ENCODE data around the gene CLMN.

CLMN gene

DNA sequence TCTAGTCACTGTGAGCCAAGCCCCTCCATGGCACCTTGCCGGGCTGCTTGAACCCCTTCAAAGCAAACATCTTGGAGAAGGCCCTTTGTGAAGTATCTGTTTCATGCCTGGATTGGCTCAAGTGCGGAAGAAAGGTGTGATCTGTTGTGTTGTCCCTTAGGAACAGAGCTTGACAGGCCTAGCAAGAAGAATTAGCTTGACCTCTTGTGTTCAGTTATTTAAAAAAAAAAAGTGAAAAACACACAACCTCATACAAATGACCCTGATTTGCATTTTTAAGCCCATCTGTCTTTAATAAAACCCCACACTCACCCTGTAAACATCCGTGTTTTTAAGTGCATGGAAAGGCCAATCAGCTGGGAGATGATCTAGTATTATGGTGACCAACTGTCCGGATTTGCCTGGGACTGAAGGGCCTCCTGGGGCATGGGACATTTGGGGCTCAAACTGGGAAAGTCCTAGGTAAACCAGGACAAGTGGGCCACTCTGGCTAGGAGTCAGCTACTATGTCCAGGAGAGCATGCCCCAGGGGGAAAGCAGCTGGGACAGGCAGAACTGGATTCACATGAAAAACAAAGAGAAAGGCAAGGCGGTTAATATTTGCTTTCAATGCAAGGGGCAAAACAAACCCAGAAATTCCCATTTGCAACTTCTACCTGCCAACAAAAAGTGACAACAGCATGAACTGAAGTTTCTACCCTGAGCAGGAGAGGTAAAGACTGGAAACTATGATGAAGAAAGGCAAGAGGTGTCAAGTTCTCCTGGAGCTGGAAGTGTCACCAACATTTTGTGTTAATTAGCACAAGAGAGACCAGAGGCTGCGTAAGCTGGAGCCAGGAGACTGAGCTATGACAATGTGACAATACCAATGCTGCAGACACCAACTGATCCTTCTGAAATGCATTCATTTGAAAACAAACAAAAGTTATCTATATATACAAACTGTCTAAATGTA, 78.6 kb downstream of the CLMN start:
- no peak for DNase-seq (ENCODE audit: low read depth)
- H3K4me3 ChIP-seq (ENCODE audit: low read length), result no peak overlapping the region
- TF ChIP-seq CTCF (conservative IDR thresholded peaks at IDR 0.05; ENCODE audit: low read depth, low read length), result no peak

DNA sequence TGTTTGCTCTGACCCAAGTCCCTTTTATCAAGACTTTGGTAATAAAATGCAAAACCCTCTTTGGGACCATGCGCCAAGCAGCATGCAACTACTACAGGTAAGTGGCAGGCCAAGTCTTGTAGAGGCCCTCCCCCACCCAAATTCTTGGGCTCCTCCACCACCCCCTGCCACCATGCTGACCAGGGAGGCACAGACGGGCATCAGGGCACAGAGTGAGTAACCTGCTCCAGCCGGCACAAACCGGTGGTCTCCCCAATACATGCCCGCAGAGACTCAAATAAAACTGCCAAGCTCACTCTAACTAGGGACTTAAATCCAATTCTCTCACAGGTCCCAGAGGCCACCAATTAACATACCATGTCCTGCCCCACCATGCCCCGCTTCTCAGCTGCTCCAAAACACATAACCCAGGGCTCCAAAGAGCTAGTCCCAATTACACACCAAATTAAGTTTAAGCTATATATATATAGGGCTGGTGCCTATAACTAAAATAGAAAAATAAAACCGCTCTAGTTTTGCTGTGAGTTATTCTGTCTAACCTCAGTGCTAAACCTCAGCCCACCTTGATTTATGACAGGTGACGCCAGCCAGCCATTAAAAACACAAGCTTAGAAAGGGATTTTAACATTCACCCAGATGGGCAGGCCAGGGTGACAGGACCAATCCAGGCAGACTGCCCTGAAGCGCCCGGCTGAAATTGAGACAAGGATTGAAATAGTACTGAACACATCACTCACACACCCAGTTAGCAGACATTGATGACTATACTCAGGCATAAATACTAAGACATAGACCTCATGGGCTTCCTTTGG, 81.0 kb downstream of the CLMN start:
- no peak for DNase-seq (ENCODE audit: low read depth)
- no peak overlapping the region for H3K4me3 ChIP-seq (ENCODE audit: low read length)
- TF ChIP-seq CTCF (conservative IDR thresholded peaks at IDR 0.05; ENCODE audit: low read depth, low read length), result no peak

DNA sequence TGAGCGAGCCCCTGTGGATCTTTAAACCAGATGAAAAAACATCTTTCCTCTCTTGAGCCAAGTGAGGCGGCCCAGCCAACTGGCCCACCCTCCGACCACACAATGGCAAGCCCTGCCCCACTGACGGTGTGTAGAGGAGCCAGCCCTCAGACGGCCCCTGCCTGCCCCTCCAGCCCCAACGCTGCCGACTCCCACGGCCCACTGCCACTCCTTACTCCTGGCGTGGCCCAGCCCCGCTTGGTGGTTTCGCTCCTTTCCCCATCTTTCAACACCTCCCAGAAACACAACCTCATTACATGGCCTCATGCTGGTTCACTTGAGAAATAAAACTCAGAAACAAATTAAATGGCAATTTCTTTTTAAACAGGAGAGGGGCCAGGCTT, 81.8 kb downstream of the CLMN start:
- no peak for DNase-seq (ENCODE audit: low read depth)
- TF ChIP-seq CTCF (conservative IDR thresholded peaks at IDR 0.05; ENCODE audit: low read depth, low read length), result no peak
- H3K4me3 ChIP-seq (ENCODE audit: low read length), result no peak overlapping the region

GRCh38 chr14:95237121-95237957, 82.4 kb downstream of the CLMN start:
- no peak for DNase-seq (ENCODE audit: low read depth)
- no peak for TF ChIP-seq CTCF (conservative IDR thresholded peaks at IDR 0.05; ENCODE audit: low read depth, low read length)

DNA sequence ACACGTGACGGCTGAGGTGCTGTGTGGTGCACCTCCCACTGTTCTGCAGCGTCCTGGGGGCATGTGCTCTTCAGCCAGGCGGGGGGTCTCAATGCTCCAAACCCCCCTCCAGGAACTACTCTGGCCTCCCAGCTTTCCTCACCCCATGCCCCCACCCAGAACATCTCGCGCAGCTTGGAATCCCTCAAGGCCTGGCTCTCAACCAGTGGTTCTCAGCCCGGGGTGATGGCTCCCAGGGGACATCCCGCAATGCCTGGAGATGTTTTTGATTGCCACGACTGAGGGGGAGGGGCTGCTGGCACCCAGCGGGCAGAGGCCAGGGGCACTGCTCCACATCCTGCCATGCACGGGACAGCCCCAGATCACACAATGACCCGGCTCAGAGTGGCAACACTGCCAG, 83.5 kb downstream of the CLMN start:
- no peak overlapping the region for H3K4me3 ChIP-seq (ENCODE audit: low read length)
- TF ChIP-seq CTCF (conservative IDR thresholded peaks at IDR 0.05; ENCODE audit: low read depth, low read length), result no peak
- no peak for DNase-seq (ENCODE audit: low read depth)

More at GRCh38 chr14:95237121-95237957, 82.4 kb downstream of the CLMN start:
- no peak overlapping the region for H3K4me3 ChIP-seq (ENCODE audit: low read length)

- no peak overlapping the region for H3K4me3 ChIP-seq (ENCODE audit: low read length)
- no peak for TF ChIP-seq CTCF (conservative IDR thresholded peaks at IDR 0.05; ENCODE audit: low read depth, low read length)
- no peak for DNase-seq (ENCODE audit: low read depth)
These were observed 83.9 kb downstream of the CLMN start for GRCh38 chr14:95235767-95236166.
